GM18505 (cell line): ENCODE results near the gene FKBP10.

Experiments
- ATAC-seq: cut with Tn5 transposase; IDR thresholded peaks from one replicate; pipeline ENCODE4 v1.9.1; 2021; ENCODE audit not compliant: unreplicated experiment
- POLR2A ChIP-seq: IDR thresholded peaks from 4 replicates; pipeline ENCODE4 v1.6.1; 2011; ENCODE audit warnings: borderline replicate concordance; ENCODE audit not compliant: insufficient read depth, insufficient read length; ENCODE audit errors: extremely low read depth

Gene FKBP10

DNA sequence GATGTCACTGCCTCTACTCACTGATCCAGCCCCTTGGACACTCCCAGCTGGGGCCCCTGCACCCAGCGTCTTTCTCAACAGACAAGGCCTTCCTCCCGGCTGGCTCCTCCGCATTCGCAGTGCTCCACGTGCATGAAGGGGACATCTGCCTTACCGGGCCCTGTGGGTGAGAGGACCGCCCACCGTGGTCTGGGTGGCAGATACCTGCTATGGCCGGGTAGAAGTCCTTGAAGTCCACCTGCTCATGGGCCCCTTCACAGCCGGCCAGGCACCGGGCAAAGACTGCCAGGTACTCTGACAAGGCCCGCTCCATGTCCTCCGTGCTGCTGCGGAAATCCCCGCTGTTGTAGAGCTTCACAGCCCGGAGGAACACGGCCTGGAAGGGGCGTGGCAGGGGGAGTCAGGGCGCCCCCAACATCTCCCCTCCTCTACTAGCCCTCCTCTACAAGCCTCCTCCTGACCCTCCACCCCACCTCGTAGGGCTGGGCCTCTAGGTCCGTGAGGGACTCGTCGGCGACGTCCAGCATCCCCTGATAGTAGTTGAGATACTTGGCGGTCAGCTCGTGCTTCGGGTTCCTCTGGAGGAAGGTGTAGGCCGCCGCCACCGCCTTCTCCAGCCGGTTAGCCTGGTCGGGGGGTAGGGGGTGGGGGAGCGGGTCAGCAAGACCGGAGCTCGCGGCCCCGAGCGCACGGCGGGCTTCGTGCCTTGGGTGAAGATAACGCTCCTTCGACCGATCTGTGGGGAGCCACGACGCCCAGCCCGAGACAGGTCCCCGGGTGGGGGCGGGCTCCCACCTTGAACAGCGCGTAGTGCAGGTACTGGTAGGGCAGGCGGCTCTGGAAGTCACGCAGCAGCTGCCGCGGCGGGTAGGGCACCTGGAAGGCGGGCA lies 1.9 kb upstream of the FKBP10 start:
- no peak for ATAC-seq
- TF ChIP-seq POLR2A: no peak

DNA sequence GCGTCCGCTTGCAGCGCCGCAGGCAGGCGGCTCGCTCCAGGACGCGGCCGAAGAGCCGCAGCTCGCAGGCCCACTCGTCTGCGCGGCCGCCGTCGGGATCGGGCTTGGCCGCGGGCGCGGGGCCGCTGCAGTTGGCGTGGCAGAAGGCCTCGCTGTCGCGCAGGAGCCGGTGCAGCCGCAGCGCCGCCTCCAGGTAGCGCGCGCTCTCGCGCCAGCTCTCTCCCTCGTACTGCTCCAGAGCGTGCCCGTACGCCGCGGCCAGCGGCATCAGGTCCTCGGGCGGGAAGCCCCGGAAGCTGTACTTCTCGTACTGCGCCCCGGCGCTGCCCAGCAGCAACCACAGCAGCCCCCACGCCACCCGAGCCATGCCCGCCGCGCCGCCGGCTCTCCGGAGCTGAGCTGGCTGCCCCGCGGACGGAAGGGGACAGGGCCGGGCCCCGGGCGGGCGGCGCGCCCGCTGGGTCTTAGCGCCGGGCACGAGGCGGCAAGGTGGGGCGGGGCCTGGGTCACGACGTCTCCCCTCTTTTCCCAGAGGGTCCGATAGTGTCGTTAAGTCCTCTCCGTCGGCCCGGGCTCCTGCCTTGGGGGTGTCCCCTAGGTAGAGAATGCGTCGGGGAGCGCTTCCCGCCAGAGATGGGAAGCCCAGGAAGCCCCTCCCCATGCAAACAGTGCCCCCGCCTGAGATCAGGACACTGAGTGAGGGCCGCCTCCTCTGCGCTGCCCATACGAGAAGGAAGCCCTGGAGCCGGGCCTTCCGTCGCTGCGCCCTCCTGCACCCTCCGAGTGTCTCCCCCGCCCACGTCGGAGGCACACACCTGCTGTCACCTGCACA lies 1.0 kb upstream of the FKBP10 start, which contains the start of gene P3H4:
Gene P3H4 (minus strand): TSS at position 401 of the 832 bp plus-strand sequence. CDS start 34 bp downstream, at position 367.
- ATAC-seq: no peak

DNA sequence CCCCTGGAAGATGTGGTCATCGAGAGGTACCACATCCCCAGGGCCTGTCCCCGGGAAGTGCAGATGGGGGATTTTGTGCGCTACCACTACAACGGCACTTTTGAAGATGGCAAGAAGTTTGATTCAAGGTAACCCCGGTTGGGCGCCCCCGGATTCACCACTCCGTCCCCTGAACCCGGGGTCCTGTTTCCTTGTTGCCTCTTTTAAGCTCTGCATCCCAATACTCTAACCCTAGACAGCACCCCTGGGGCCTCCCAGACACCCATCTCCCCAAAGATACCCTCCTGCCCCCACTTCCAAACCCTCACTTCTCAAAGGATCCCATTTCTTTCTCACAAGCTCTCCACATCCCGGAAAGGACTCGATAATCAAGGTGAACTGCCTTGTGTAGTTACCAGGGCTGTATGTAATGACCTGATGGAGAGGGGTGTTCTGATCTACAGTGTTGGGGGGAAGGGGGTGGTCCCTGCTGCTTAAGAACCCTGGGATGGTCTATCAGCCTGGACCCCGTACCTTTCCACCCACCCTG lies 412 bp downstream of the FKBP10 start:
- no peak for TF ChIP-seq POLR2A
- no peak for ATAC-seq

More for the DNA sequence above, 1.0 kb upstream of the FKBP10 start, which contains the start of gene P3H4:
- TF ChIP-seq POLR2A: no peak

DNA sequence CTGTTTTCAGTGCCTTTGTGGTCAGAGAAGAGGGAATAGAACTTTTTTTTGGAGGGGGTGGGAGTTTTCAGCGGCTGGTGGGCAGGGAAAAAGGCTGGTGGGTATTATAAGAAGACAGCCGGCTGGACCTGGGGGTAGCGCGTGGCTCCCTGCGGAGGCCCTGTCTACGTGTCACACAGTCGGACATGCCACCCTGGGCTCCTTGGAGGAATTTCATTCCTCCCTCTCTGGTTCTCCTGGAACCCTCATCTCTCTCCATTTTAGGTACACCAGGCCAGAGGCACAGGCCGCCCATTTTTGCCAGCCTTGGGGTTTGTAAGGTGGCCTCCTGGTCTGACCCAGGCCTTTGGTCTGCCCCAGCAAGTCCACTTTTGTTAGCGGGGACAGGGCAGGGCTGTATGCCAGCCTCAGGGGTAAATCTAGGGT lies 908 bp downstream of the FKBP10 start:
- no peak for ATAC-seq
- no peak for TF ChIP-seq POLR2A

DNA sequence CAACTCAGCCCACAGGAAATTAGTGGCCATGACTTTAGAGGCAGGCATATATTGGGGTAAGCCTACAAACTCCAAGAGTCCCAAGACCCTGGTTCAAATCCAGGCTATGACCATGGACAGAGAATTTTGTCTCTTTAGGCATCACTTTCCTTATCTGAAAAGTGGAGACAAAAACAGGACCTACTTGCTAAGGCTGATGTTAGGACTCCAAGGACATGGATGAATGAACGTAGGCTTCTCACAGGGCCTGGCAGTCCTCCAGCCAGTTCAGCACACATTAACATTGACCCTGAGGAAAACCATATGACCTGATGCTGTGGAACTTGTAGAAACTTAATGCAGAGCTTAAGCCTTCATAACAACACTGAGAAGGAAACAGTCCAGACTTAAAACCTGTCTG lies 1.4 kb downstream of the FKBP10 start:
- ATAC-seq: no peak
- no peak for TF ChIP-seq POLR2A

DNA sequence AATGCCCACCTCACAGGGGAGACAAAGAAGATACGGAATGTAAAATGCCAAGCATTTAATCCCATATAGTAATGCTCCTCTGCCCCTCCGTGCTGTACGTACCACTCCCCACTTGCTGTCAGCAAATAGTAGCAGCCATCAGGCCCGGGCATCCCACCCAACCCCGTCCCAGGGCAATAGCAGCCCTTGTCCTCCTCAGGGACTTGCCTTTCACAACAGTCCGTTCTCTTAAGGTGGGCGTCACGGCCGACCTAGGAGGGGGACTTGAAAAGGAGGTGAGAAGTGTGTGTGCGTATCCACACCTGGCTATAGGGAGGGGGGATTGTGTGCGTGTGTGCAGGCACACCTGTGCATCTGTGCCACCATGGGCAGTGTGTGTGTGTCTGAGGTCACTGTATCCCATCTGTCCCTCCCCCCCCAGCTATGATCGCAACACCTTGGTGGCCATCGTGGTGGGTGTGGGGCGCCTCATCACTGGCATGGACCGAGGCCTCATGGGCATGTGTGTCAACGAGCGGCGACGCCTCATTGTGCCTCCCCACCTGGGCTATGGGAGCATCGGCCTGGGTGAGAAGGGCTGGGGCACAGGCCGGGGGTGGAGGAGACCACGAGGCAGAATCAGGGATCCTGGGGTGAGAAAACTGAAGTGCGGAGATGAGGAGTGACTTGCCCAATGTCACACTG lies 4.0 kb downstream of the FKBP10 start:
- ATAC-seq: no peak
- no peak for TF ChIP-seq POLR2A

DNA sequence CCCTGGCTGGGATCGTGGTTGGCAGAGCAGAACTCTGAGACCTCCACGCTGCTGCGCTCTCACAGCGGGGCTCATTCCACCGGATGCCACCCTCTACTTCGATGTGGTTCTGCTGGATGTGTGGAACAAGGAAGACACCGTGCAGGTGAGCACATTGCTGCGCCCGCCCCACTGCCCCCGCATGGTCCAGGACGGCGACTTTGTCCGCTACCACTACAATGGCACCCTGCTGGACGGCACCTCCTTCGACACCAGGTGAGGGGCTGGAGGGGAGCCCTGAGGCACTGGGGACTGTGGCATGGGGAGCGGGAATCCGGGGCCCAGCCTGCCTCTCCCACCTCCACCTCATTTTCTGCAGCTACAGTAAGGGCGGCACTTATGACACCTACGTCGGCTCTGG lies 5.2 kb downstream of the FKBP10 start:
- no peak for TF ChIP-seq POLR2A
- ATAC-seq: no peak

DNA sequence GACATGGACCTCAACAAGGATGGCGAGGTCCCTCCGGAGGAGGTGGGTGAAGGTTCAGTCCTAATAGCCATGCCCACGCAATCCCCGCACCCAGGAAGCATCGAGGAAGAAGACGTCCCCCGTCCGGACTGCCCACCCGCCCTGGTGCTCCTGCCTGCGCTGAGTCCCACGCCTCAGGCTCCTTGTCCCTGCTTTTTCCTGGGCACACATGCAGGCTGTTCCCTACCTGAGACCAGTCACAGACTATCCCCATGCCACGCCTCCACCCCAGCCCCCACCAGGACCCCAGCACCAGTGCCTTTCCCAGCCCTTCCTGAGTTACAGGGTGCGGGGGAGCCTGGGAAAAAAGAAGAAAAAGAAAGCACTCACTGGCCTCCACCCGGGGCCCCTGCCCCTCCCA lies 9.0 kb downstream of the FKBP10 start:
- TF ChIP-seq POLR2A: no peak
- ATAC-seq: no peak

DNA sequence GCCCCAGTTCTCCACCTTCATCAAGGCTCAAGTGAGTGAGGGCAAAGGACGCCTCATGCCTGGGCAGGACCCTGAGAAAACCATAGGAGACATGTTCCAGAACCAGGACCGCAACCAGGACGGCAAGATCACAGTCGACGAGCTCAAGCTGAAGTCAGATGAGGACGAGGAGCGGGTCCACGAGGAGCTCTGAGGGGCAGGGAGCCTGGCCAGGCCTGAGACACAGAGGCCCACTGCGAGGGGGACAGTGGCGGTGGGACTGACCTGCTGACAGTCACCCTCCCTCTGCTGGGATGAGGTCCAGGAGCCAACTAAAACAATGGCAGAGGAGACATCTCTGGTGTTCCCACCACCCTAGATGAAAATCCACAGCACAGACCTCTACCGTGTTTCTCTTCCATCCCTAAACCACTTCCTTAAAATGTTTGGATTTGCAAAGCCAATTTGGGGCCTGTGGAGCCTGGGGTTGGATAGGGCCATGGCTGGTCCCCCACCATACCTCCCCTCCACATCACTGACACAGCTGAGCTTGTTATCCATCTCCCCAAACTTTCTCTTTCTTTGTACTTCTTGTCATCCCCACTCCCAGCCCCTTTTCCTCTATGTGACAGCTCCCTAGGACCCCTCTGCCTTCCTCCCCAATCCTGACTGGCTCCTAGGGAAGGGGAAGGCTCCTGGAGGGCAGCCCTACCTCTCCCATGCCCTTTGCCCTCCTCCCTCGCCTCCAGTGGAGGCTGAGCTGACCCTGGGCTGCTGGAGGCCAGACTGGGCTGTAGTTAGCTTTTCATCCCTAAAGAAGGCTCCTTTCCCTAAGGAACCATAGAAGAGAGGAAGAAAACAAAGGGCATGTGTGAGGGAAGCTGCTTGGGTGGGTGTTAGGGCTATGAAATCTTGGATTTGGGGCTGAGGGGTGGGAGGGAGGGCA lies 9.7 kb downstream of the FKBP10 start:
- no peak for ATAC-seq
- no peak for TF ChIP-seq POLR2A

DNA sequence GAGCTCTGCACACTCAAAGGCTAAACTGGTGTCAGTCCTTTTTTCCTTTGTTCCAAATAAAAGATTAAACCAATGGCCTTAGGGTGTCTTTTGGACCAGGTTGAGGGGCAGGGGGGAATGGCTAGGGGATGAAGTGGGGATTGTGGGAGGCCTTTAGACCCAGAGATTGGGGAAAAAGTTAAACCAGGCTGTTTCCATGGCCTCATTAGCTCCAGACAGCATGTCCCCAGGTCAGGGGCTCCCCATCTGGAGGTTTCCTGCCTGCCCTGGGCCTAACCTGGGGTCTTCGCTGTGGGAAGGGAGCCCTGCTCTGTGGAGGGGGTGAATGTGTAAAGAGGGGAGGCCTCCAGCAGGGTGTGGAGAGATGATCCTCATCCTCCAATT lies 10.3 kb downstream of the FKBP10 start:
- TF ChIP-seq POLR2A: no peak

DNA sequence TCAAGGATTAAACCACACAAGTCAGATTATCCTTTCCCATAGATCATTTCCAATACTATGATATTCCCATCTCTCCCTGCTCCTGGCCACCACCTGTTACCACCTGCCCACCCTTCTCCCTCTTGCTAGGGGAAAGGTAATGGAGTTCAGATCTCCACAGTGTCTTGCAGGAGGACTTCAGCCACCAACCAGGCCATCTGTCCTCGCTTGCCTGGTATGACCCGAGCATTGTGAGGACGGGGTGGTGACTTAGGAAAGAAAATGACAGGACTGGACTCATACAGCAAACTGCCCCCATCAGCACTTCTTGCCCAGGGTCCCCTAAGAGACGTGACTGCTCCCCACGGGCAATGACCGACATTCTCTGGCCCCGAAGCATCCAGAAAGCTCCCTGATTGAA lies 10.8 kb downstream of the FKBP10 start:
- no peak for TF ChIP-seq POLR2A
- no peak for ATAC-seq

More for the DNA sequence above, 10.3 kb downstream of the FKBP10 start:
- ATAC-seq: no peak

DNA sequence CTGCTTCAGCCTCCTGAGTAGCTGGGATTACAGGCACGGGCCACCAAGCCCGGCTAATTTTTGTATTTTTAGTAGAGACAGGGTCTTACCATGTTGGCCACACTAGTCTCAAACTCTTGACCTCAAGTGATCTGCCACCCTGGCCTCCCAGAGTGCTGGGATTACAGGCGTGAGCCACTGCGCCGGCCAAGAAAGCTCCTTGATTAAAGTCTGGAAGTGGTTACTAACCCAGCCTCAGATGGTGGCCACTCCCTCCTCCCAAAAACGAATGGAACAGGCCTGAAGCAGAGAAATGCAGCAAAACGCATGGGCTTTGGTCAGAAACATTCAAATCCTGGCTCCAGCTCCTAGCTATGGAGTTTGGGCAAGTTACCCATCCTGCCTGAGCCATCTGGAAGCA lies 11.3 kb downstream of the FKBP10 start:
- ATAC-seq: no peak
- TF ChIP-seq POLR2A: no peak
